GM18511 (cell line): Measurements from ENCODE around the gene EEF1A2.
"Not testable (repeated sequence)": the region's sequence is repeated elsewhere in the genome, so short reads cannot be mapped to it uniquely, and the experiment has no call there.

Experiments
- ATAC-seq: cut with Tn5 transposase; IDR thresholded peaks from one replicate; pipeline ENCODE4 v1.9.1; 2021; ENCODE audit warnings: mild to moderate bottlenecking, moderate library complexity; ENCODE audit not compliant: unreplicated experiment

EEF1A2 gene

DNA sequence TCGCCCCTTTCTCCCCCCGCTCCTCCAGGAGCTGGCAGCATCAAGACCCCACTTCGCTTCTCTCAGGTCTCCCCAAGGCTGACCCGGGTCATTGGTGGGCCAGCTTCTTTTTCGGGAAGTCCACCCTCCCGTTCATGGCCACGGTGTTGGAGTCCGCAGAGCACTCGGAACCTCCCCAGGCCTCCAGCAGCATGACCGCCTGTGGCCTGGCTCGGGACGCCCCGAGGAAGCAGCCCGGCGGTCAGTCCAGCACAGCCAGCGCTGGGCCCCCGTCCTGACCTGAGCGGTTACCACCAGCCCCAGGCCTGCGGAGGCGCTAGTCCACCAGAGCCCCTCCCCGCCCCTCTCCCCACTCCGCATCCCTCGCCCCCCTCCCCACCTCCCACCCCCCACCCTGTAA is 22.7 kb upstream of the EEF1A2 start:
- no peak for ATAC-seq

DNA sequence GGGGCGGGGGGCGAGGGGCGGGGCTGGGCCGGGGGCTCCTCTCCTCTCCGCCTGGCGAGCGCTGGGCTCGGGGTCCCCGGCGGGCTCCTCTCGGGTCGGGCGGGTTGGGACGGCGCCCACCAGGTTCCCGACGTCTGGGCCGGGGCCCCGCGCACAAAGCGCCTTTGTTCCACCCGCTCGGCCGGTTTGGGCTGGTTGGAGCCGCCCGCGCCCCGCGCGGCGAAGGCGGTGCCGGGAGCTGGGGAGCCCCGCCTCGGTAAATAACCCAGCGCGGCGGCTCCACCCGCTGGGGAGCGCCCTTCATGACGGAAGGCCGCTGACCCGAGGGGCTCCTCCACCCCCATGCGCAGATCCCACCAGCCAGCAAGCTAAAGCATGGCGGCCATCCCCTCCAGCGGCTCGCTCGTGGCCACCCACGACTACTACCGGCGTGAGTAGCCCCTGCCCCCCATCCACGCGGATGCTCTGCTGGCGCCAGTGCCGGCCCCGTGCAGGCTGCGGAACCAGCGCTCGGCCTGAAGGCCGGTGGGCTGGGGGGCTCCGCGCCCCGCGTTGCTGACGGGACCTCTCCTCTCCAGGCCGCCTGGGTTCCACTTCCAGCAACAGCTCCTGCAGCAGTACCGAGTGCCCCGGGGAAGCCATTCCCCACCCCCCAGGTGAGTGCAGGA is 22.2 kb upstream of the EEF1A2 start:
- peak; percentile 57 for ATAC-seq

DNA sequence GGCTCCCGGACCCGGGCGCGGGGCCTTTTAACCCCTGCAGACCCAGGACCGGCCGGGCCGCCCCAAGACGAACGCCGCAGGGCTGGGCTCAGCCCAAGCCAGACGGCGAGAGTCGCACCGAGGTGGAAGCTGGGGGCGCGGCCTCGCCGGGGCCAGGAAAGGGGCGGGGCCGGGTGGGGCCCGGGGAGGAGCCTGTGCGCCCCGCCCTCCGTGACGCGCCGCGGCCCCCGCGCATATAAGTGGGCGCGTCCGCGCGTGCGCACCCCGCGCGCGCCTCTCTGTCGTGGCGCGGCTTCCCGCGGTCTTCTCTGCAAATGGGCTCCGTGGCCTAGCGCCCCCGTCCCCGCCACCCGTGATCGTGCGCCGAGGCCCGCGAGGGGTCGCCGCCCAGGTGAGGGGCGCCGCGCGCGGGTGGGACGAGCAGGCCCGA is 21.6 kb upstream of the EEF1A2 start, which contains the start of gene PPDPF:
Gene PPDPF, plus strand, starts transcription at position 262 of the 430 bp plus-strand sequence. CDS start 544 bp downstream, outside the sequence.
- peak; percentile 69 for ATAC-seq

- ATAC-seq: peak; percentile 50
Measured at GRCh38 chr20:63519668-63520503, 21.0 kb upstream of the EEF1A2 start.

GRCh38 chr20:63518946-63519667 is 20.2 kb upstream of the EEF1A2 start:
- no peak for ATAC-seq

DNA sequence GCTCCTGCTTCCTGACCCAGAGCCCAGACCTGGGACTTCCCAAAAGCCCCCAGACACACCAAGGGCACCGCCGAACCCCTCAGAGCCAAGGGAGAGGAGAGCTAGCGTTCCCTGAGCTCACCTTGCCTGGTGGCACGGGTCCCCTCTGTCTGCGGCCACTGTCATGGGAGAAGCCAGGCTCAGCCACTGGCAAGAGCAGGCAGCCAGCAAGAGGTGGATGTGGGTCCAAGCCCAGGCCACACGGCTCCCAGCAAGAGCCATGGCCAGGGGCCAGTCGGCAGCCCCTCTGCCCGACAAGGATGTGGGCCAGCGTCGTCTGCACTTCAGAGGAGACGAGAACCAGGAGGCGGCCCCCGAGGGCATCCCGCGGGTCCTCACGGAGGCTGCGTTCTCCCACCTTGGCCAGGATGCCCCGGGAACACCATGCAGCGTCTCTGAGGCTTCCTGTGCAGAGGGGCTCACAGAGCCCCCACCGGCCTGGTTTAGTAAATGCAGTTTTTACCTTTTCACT is 19.5 kb upstream of the EEF1A2 start:
- no peak for ATAC-seq

DNA sequence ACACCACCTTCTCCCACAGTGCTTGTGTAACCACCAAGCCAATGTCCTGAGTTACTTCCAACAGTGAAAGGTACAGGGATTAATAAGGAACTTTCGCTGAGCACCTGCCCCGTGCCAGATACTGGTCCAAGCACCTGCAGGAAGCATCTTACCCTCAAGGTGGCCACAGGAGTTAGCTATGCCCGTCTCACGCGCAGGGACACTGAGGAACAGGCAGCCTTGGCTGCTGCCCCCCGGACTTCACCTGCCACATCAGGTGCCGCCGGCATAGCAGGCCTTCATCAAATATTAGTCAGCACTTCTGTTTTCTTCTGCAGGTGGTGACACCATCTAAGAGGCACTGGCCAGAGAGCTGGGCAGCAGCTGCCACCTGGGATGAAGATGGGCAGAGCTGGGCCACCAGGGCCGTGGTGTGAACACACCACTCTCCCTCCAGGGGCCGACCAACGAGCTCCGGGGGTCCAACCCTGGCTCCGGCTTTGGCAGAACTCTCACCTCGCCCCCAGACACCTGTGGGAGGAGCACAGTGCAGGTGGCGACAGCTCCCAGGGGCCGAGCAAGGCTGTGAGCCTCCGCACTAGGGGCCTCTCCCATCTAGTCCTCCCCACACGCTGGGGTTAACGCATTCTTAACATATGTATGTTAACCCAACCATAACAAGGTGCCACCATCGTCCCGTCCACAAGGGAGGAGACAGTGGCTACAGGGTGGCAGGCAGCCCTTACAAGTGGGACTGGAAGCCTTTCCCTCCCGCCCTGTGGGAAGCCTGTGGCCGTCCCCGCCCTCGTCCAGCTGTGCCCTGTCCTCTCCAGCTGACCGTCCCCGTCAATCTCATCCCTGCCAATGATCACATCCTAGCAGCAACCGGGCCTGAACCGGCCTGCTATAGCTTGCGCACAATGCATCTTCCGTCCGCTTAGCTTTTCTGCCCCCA is 18.8 kb upstream of the EEF1A2 start:
- no peak for ATAC-seq

- not testable (repeated sequence) for ATAC-seq
Measured at GRCh38 chr20:63514520-63514919, 15.6 kb upstream of the EEF1A2 start.

GRCh38 chr20:63513207-63513606 is 14.3 kb upstream of the EEF1A2 start:
- no peak for ATAC-seq

- ATAC-seq: no peak
Measured at GRCh38 chr20:63509088-63509564, 10.2 kb upstream of the EEF1A2 start.

- ATAC-seq: no peak
Measured at GRCh38 chr20:63508072-63508768, 9.3 kb upstream of the EEF1A2 start.

DNA sequence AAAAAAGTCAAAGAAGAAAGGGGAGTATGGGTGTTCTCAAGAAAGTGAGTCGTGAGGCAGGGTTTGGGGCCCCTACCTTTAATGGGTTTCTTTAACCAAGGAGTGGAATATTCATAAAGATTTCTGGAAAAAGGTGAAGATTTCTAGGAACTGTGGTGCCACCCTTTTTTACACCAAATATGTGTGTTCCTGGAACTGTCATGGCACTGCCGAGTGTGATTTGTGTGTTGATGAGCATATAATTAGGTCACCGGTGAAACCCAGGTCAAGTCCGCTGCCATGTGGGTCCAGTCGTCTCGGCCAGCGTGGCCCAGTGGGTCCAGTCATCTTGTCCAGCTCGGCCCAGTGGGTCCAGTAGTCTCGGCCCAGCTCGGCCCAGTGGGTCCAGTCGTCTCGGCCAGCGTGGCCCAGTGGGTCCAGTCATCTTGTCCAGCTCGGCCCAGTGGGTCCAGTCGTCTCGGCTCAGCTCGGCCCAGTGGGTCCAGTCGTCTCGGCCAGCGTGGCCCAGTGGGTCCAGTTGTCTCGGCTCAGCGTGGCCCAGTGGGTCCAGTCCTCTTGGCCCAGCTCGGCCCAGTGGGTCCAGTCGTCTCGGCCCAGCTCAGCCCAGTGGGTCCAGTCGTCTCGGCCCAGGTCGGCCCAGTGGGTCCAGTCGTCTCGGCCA is 8.3 kb upstream of the EEF1A2 start:
- no peak for ATAC-seq

DNA sequence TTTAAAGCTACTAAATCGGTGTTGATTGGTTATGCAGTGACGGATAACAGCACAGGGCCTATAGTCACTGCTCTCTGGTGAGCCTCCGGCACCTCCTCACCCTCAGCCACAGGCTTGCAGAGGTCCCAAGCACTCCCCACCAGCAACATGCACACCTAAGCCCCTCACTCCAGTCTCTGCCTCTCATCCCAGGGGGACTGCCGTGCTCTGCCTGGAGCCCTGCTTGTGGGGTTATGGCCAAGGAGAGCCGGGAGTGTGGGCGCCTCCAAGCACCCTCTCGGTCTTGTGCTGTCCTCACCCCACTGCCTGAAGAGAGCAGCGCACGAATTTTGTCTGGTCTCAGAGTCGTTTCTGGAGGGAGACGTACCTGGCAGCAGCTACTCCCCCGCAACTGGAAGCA is 6.8 kb upstream of the EEF1A2 start:
- no peak for ATAC-seq

GRCh38 chr20:63505281-63505680 is 6.4 kb upstream of the EEF1A2 start:
- no peak for ATAC-seq

DNA sequence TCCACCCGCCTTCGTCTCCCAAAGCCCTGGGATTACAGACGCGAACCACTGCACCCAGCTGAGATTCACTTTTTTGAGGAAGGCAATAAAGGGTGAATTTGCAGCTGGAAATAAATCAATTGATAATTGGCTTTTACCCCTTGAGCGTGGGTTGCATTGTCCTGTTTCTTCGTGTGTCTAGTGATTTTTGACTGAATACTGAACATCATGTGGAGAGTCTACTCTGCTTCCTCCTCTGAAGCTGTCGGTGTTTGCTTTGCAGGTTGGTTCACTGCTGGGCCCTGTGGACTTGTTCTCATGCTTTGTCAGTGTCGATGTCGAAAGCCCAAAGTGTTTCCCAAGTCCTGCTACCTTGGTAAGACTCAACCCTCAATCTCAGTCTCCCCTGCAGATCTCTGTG is 5.8 kb upstream of the EEF1A2 start:
- no peak for ATAC-seq

DNA sequence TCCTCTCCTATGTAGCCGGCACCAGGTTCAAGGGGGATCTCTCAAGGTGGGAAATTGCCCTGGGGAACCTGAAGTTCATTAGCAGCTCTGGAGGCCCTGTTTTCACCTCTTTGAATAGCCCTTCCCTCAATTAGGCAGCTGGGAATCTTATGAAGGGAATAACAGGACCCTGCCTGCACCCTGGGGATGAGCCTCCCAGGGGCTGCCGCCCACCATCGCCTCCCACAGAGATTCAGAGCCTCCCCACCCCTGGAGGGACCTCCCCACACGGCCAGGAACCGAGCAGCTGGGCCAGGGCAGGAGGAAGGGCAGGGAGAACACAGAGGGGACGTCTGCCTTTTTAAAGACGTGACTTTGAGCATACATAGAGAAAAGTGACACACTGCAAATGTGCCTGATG is 4.6 kb upstream of the EEF1A2 start:
- ATAC-seq: no peak

DNA sequence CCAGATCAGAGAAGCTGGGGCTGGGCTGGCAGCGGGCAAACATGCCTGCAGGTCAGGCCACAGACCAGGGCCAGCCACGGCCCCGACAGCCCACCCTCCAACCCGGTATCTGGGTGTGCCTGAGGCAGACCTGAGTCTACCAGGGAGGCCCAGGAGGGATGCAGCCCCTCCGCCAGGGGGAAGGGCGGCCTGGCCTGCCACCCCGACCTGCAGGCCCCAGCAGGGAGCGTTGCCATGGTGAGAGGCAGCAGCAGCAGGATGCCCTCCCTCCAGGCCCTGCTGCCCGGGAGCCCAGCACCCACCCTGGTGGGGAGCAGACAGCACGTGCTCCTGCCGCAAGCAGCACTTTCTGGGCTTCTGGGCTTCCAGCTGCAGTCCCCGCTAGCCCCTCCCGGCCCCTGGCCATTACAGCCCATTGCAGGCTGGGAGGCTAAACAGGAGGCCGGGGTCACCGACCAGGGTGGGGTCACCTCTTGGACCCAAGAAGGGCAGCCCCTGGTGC is 3.8 kb upstream of the EEF1A2 start:
- no peak for ATAC-seq

GRCh38 chr20:63501818-63502670 is 3.2 kb upstream of the EEF1A2 start:
- ATAC-seq: no peak
